Measurements from ENCODE around the gene CEMIP2.

Gene CEMIP2

DNA sequence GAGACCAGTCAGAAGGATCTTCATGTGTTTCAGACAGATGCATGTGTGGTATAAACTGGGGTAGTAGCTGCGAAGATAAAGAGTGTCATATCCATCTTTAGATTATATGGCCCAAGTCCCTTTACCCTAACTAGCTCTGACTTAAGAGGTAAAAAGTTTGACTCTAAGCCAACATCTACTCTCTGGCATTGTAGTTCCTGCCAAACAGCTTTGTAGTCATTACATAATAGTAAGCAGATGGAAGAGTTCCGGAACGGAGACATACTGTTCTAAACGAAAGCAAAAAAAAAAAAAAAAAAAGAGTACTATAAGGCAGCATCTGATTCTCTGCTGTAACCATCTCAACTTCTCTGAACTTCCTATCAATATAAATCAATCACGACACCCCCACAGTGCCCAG, 48.8 kb downstream of the CEMIP2 start:
- no peak for DNase-seq (ENCODE audit: low read depth, low spot score)
- CTCF ChIA-PET = interaction anchor here (1.0 to 2.0 kb wide), 6 partner anchors 9 to 305 kb away, joined by 3 to 10 read pairs (median 4); no protein-coding TSS in a partner anchor
- POLR2A ChIA-PET = interaction anchor here (0.5 kb wide), 1 partner anchor 26 kb away, joined by 3 read pairs; no protein-coding TSS in a partner anchor

DNA sequence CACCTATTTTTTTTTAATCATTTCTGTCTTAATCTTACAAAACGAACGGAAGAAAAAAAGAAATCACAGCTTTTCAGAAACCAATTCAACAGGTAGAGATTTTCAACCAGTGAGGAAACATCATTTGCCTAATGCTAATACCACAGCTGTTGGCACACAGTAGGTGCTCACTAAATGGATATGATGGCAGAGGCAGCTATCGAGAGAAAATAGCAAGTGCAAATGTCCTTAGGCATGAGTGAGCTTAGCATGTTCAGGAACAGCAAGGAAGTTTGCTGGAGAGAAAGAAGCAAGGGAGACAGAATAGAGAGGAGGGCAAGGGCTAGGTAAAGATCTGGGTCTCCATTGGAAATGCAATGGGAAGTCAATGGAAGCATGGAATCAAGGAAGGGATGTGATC, 49.2 kb downstream of the CEMIP2 start:
- POLR2A ChIA-PET = interaction anchor here (0.5 kb wide), 1 partner anchor 27 kb away, joined by 3 read pairs; no protein-coding TSS in a partner anchor
- no peak overlapping the region for H3K4me3 ChIP-seq (ENCODE audit: low read depth, low read length)

More for the DNA sequence above, 48.8 kb downstream of the CEMIP2 start:
- TF ChIP-seq, protein P1, sequence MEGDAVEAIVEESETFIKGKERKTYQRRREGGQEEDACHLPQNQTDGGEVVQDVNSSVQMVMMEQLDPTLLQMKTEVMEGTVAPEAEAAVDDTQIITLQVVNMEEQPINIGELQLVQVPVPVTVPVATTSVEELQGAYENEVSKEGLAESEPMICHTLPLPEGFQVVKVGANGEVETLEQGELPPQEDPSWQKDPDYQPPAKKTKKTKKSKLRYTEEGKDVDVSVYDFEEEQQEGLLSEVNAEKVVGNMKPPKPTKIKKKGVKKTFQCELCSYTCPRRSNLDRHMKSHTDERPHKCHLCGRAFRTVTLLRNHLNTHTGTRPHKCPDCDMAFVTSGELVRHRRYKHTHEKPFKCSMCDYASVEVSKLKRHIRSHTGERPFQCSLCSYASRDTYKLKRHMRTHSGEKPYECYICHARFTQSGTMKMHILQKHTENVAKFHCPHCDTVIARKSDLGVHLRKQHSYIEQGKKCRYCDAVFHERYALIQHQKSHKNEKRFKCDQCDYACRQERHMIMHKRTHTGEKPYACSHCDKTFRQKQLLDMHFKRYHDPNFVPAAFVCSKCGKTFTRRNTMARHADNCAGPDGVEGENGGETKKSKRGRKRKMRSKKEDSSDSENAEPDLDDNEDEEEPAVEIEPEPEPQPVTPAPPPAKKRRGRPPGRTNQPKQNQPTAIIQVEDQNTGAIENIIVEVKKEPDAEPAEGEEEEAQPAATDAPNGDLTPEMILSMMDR (IDR thresholded peaks at IDR 0.05; ENCODE audit: insufficient read depth, low read length, missing control alignments) = no peak
- no peak overlapping the region for H3K4me3 ChIP-seq (ENCODE audit: low read depth, low read length)

DNA sequence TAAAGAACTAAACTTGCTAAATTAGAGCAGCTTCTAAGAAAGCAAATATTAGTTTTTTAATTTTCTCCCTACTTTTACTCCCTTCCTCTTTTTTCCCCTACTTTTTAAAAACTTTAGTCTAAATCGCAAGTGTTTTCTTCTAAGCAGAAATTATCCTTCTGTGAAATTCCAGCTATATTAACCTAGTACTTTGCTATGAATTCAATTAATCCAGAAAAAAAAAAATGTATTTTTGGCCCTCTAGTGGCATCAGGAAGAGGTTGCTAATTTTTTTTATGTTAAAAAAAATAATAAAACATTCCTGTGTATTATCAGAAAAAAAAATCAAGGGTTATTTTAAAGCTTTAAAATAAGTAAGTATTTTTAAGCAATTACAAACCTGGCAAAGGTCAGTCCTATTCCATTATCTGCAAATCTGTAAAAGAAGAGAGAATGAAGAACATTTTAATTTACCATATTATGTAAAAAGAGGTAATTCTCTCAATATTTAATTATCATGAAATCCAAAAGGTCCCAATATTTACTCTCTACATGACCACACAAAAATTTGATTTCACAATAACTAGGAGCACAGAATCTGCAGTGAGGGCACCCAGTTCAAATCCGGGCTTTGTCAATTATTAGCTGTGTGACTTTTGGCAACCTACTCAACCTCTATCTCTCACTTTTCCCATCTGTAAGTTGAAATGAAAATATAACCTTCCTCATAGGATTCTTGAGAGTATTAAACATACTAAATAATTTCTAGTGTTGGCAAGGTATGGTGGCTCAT, 52.0 kb downstream of the CEMIP2 start:
- TF ChIP-seq, protein P1 (IDR thresholded peaks at IDR 0.05; ENCODE audit: insufficient read depth, low read length, missing control alignments) = no peak
- DNase-seq (ENCODE audit: low read depth, low spot score) = no peak
- POLR2A ChIA-PET = interaction anchor here (1.1 kb wide), 1 partner anchor 11 kb away, joined by 3 read pairs; no protein-coding TSS in a partner anchor
- CTCF ChIA-PET = interaction anchor here (0.7 to 5.4 kb wide), 33 partner anchors 9 to 1471 kb away, joined by 3 to 24 read pairs (median 4); no protein-coding TSS in a partner anchor
- H3K4me3 ChIP-seq (ENCODE audit: low read depth, low read length) = no peak overlapping the region

More for the DNA sequence above, 49.2 kb downstream of the CEMIP2 start:
- CTCF ChIA-PET = interaction anchor here (1.0 to 2.0 kb wide), 4 partner anchors 9 to 306 kb away, joined by 3 to 10 read pairs (median 5); no protein-coding TSS in a partner anchor
- TF ChIP-seq, protein P1 (IDR thresholded peaks at IDR 0.05; ENCODE audit: insufficient read depth, low read length, missing control alignments) = no peak
- no peak for DNase-seq (ENCODE audit: low read depth, low spot score)

DNA sequence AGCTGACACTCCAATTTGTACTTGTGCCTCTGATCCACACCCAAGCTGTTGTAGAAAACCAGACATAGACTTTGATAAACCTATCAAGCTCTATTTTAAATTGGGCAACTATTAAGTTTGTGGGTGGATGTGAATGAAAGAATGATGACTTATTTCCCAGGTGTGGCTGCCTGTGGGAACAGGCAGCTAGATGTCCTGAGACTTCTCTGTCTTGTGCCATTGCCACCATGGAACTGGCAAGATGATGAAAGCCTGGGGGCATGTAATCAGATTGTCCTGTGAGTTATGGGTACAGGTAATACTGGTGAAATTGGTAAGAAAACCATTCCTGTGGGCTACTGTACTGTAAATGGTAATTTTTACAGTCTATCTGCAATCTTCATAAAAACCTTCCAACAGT, 57.5 kb downstream of the CEMIP2 start:
- TF ChIP-seq, protein P1 (IDR thresholded peaks at IDR 0.05; ENCODE audit: insufficient read depth, low read length, missing control alignments) = no peak
- CTCF ChIA-PET = interaction anchor here (1.5 kb wide), 1 partner anchor 8 kb away, joined by 7 read pairs; no protein-coding TSS in a partner anchor

DNA sequence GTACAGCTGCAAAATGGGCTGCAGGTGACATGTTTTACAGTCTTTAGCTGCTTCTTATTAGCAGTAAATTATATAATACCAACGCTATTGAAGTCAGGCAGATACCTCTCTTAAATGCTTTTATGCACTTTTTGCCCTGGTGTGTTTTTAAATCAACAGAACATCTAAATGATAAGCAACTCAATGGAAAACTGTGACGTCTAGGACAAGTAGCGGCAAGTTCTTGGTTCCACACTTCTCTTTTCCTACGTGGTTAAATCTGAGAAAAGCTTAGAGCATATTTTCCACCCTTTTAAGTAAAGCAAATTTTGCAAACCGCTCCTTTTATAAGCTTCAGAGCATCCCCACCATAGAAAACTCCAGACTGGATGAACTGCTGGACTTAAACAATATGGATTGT, 58.1 kb downstream of the CEMIP2 start:
- H3K4me3 ChIP-seq (ENCODE audit: low read depth, low read length) = no peak overlapping the region
- ChIA-PET CTCF (interaction anchor here (1.5 to 2.0 kb wide), 2 partner anchors 9 to 105 kb away, joined by 7 to 8 read pairs; no protein-coding TSS in a partner anchor), POLR2A (no interaction called here)
- TF ChIP-seq, protein P1 (IDR thresholded peaks at IDR 0.05; ENCODE audit: insufficient read depth, low read length, missing control alignments) = no peak
- no peak for DNase-seq (ENCODE audit: low read depth, low spot score)

More for the DNA sequence above, 57.5 kb downstream of the CEMIP2 start:
- POLR2A ChIA-PET = no interaction called here
- no peak overlapping the region for H3K4me3 ChIP-seq (ENCODE audit: low read depth, low read length)
- no peak for DNase-seq (ENCODE audit: low read depth, low spot score)

DNA sequence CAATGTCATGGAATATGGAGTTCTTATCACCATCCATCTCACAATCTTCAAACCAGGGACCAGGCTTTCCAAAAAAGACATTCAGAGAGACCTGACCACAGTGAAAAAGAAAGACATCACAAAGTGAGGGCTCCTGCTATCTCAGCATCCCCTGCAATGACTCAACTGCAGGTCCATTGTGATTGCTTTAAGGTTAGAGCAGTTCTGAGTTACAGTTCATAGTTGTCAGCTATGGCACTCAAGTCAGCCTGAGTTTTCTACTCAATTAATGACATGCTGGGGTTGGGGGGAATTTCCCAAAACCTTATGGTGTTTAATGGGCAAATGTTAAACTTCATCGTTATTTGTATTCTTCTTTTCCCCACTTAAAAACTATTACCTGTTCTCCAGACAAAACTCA, 58.9 kb downstream of the CEMIP2 start:
- POLR2A ChIA-PET = no interaction called here

More for the DNA sequence above, 58.9 kb downstream of the CEMIP2 start:
- CTCF ChIA-PET = interaction anchor here (1.3 to 2.0 kb wide), 4 partner anchors 8 to 105 kb away, joined by 5 to 8 read pairs (median 6); no protein-coding TSS in a partner anchor
- DNase-seq (ENCODE audit: low read depth, low spot score) = no peak
- TF ChIP-seq, protein P1 (IDR thresholded peaks at IDR 0.05; ENCODE audit: insufficient read depth, low read length, missing control alignments) = no peak
- H3K4me3 ChIP-seq (ENCODE audit: low read depth, low read length) = no peak overlapping the region

Measured in AG04449 (cell line).